Medulla oblongata (tissue), 1 donor: ENCODE measurements around the gene CT45A7.
"Not testable (repeated sequence)": the region's sequence is repeated elsewhere in the genome, so short reads cannot be mapped to it uniquely, and the experiment has no call there.

Source experiments
- DNase-seq: peaks from one replicate; pipeline ENCODE4 v3.0.0-alpha.2; 2015; ENCODE audit errors: extremely low spot score

The CT45A7 gene

GRCh38 chrX:135837180-135837579 lies at the start of gene CT45A7:
Gene CT45A7, minus strand, starts transcription at chrX:135837280. Its CDS starts 3,747 bp downstream, at chrX:135833533.
- DNase-seq, result not testable (repeated sequence)

GRCh38 chrX:135882741-135883140 lies 45.7 kb upstream of the CT45A7 start:
- not testable (repeated sequence) for DNase-seq

GRCh38 chrX:135871712-135872111 lies 34.6 kb upstream of the CT45A7 start, which contains the start of gene CT45A9:
Gene CT45A9, minus strand, starts transcription at chrX:135871812. Its CDS starts 3,751 bp downstream, at chrX:135868061.
- not testable (repeated sequence) for DNase-seq

- not testable (repeated sequence) for DNase-seq
These were observed 17.4 kb upstream of the CT45A7 start, which contains the start of gene CT45A8 for GRCh38 chrX:135854438-135854837. Gene CT45A8, minus strand, starts transcription at chrX:135854538. Its CDS starts 3,755 bp downstream, at chrX:135850783.

- not testable (repeated sequence) for DNase-seq
These were observed 17.2 kb downstream of the CT45A7 start, which contains the start of gene CT45A2 for GRCh38 chrX:135819912-135820311. Gene CT45A2, minus strand, starts transcription at chrX:135820012. Its CDS starts 3,747 bp downstream, at chrX:135816265.

- DNase-seq, result not testable (repeated sequence)
These were observed 34.4 kb downstream of the CT45A7 start, which contains the start of gene CT45A6 for GRCh38 chrX:135802687-135803086. Gene CT45A6, minus strand, starts transcription at chrX:135802787. Its CDS starts 3,794 bp downstream, at chrX:135798993.

- not testable (repeated sequence) for DNase-seq
These were observed 51.7 kb downstream of the CT45A7 start, which contains the start of gene CT45A5 for GRCh38 chrX:135785403-135785802. Gene CT45A5, minus strand, starts transcription at chrX:135785503. Its CDS starts 3,774 bp downstream, at chrX:135781729.
